OCI-LY7 (cell line): ENCODE measurements around the gene NSD1.

Source experiments
- CTCF ChIP-seq: fragments of 200-600 bp; sonication (generic); conservative IDR thresholded peaks from 2 replicates; pipeline ENCODE4 v1.5.1; 2014; ENCODE audit warnings: mild to moderate bottlenecking, antibody characterized with exemption, low read length, moderate library complexity, mixed read lengths
- EZH2phosphoT487 ChIP-seq: fragments of 200-600 bp; sonication (generic); IDR thresholded peaks from 2 replicates; pipeline ENCODE4 v1.6.1; 2018; ENCODE audit warnings: low read depth, borderline replicate concordance, mild to moderate bottlenecking, mixed run types, antibody characterized with exemption, low read length, moderate library complexity, mixed read lengths

GRCh38 chr5:177349362-177349647 is 215.7 kb downstream of the NSD1 start:
- TF ChIP-seq CTCF: no peak
- TF ChIP-seq EZH2phosphoT487: no peak
